ENCODE results near the gene ETHE1.

Gene ETHE1

DNA sequence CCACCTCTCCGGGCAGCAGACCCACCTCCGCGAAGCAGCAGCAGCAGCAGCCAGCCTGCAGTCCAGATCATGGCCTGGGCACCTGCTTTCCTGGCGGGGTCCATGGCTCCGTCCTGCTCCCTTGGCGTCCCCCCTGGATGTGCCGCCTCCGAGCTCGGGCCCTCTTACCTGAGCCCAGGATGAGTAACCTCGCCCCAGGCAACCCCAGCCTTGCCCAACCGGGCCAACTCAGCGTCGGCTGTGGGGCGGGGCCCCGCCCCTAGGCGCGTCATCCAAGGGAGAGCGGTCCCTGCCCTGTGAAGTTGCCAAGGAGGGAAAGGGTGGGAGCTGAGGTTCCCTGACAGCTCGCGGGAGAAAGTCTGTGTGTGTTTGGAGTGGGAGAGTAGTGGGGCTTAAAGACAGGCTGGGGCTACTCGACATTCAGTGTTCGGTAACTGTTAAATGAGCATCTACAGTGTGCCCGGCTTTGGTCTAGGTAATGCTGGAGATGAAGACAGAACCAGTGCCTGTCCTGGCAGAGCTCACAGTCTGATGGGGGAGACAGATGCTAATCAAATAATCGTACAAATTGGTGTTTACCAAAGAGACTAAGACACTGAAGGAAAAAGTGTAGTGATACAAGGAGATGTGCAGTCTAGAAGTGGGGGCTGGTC, 61.4 kb downstream of the ETHE1 start, which contains the start of gene LYPD3:
LYPD3 (minus strand) TSS at position 141 of the 653 bp plus-strand sequence; CDS start at position 104, 37 bp downstream.
- no peak for DNase-seq (ENCODE audit: low read depth in 2 of 2)

DNA sequence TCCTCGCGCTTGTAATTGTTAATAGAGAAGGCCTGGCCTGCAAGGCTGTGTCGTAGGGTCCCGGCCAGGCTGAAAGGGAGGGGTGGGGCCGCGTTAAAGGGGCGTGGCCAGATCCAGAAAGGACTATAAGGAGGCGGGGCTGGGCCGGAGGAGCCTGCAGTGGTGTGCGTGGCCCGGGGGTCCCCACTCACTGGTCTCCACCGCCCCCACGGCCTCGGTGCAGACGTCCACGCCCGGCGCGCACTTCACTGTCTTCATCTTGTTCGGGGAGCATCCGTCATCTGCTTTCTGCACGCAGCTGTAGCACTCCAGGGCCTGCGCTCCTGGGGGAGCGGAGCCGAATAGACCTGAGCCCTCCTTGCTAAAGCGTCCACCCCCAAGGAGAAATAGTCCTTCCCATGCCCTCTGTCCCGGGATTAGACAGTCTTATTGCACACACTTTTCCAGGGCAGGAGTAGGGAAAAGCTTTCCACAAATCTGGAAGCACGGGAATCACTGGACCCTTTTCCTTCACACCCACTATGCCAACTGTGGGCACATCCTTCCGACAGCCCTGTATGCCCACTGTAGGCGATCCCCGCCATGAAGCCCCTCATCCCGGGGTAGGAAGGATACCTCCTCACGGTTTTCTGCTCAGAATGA, 62.7 kb downstream of the ETHE1 start:
- no peak for DNase-seq (ENCODE audit: low read depth in 2 of 2)

DNA sequence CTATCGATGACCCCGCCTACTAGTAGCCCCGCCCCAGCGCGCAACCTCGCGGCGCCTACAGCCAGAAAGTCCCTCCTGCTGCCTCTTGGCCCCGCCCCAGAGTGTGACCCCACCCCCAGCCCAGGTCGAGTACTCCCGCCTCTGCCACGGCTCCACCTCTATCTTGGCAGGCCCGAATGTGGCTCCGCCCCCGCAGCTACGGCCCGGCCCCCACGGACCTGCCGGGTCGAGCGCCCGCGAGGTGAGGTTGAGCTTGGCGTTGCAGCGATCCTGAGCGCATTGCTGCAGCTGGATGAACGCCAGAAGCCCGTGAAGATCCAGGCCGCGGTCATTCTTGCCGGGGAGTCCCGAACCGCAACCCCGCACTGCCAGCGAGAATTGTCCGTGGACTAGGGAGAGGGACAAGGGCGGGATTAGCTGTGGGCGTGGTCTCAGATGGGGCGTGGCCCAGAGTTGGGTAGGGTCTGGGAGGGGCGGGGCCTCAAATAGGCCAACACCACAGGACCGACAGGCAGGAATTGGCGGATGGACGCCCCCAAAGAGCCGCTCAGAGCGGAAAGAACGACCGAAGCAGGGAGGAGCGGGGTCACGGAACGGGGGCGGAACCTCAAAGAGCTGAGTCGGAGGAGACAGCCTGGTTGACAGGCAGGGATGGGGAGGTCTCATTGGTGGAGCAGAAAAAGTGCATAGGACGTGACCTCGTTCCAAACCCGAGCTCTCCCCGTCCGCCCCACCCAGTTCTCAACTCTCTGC, 63.4 kb downstream of the ETHE1 start:
- peak; percentile 100 for DNase-seq (ENCODE audit: low read depth in 2 of 2)

DNA sequence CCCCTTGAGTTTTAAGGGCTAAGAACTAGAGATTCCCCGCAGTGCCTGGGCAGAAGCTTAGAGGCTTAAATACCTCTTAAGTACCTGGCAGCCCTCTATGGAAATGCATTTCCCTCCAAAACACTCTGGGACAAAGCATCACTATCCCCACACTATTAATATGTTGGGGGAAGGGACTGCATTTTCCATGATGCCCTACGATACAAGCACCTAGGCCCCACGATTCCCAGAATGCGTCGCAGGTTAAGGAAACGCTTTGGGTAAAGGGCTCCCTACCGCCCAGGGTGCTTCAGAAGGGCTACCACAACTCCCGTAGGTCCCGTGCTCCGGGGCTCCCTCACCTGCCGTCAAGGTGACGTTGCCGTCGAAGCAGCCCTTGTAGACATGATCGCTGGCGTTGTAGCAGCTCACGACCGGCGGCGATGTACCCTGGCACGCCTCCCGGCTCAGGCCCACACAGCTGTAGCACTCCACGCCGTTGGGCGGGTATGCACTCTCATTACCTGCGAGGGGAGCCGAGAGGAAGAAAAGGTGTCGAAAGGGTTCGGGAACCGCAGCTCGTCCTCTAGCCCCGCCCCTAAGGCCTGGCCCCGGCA, 64.1 kb downstream of the ETHE1 start:
- no peak for DNase-seq (ENCODE audit: low read depth in 2 of 2)

DNA sequence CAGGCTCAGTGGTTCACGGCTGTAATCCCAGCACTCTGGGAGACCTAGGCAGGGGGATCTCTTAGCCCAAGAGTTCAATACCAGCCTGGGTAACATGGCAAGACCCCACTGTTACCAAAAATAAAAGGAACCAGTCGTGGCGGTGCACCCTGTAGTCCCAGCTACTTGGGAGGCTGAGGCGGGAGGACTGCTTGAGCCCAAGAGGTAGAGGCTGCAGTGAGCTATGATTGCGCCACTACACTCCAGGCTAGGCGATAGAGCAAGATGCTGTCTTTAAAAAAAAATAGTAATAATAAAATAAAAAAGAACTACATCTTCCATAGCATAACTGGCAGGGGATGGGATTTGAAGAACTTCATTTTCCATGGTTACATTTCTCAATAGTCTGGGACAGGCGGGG, 64.6 kb downstream of the ETHE1 start:
- DNase-seq (ENCODE audit: low read depth in 2 of 2): no peak

DNA sequence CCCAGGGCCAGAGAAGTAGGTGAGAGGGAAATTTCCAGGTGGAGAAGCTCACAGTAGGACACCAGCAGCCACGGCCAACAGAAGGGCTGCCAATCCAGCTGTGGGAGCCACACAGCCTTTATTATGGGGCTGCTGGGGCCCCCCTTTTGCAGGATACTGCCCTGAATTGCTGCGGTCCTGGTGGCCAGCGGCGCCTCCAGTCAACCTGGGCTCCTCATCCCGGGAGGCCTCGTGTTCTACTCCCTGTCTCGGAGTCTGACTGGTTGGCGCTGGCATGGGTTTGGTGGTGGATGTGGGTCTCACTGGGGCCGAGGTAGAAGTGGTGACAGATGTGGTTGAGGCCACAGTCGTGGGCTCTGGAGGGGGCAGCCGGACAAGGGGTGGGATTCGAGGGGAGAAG, 65.7 kb downstream of the ETHE1 start:
- no peak for DNase-seq (ENCODE audit: low read depth in 2 of 2)

DNA sequence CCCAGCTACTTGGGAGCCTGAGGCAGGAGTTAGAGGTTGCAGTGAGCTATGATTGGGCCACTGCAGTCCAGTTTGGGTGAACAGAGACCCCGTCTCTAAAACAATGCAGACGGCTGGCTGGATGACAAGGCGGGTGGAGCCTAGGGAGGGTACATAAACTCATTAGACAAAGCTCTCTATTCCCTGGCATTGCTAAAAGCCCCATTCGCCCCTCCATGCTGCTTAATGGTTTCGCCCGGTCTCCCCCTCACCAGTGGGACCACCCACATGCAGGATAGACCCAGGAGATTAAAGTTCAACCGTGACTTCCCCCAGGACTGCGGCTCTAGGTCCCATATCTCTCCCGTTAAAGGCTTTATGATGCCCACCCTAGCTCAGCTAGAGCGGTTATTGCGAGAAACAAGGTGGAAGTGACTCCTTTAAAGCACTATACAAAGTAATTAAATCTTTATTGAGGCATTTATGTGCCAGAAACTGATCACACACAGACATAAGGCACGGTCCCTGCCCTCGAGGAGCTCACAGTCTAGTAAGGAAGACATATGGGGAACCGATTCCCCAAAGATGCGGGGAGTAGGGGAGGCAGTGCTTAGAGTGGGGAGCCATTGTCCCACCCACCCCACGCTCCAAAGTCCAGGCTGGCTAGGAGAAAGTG, 66.5 kb downstream of the ETHE1 start:
- DNase-seq (ENCODE audit: low read depth in 2 of 2): no peak

DNA sequence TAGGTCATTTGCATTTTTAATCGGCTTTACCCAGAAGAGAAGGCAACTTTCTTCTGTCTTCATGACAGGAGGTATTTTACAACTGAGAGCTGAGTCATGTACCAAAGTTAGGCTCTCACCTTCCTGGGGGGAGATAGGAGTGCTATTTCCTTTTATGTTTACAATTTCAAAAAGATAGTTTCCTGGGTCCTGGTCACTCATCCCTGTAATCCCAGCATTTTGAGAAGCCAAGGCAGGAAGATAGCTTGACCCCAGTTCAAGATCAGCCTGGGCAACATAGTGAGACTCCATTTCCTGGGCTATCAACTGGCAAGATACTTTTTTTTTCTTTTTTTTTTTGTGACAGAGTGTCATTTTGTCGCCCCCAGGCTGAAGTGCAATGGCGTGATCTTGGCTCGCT, 69.2 kb downstream of the ETHE1 start:
- no peak for DNase-seq (ENCODE audit: low read depth in 2 of 2)
